IMR-90 (cell line): ENCODE data around the gene BNIP2. TPM values are rescaled to one million over a fixed set of nuclear protein-coding genes. Genes with fewer than 3 reads are reported as not detected.

ENCODE experiments used
- ATAC-seq: fragments of 200-7000 bp; cut with Tn5 transposase; 2 replicates; pipeline ENCODE4 v1.9.1; 2020; ENCODE audit warnings: low read depth, mild to moderate bottlenecking, moderate library complexity
- BruUV-seq: library from RNA; stranded (reverse); fragments of 400-500 nt; replicated peaks from 2 replicates; lab custom pipeline; 2021; lab: Mats Ljungman, UMichigan
- CTCF ChIA-PET: fragments of 300-600 bp; formaldehyde crosslinking; extraction: SDS; loops from one replicate; lab custom pipeline; 2021; ENCODE audit warnings: antibody characterized with exemption; lab: Yijun Ruan, JAX
- POLR2A ChIA-PET: fragments of 300-600 bp; sonication (Branson Sonifier 250); formaldehyde crosslinking; loops from one replicate; lab custom pipeline; 2022; ENCODE audit warnings: antibody characterized with exemption; ENCODE audit not compliant: unreplicated experiment; lab: Charles Lee
- DNase-seq: peaks from one replicate; pipeline ENCODE4 v3.0.0; 2013
- H2AFZ ChIP-seq: replicated peaks from 2 replicates; pipeline ENCODE3; 2013; ENCODE audit warnings: low read length, mild to moderate bottlenecking; ENCODE audit not compliant: poor library complexity
- H2AK5ac ChIP-seq: 2 replicates; pipeline ENCODE4 v1.6.1; 2013; ENCODE audit warnings: low read depth, low read length, inconsistent platforms
- H2AK9ac ChIP-seq: replicated peaks from 2 replicates; pipeline ENCODE3; 2013; ENCODE audit warnings: mild to moderate bottlenecking, low read depth, low read length, moderate library complexity; ENCODE audit not compliant: poor library complexity
- H2BK120ac ChIP-seq: 2 replicates; pipeline ENCODE4 v1.6.1; 2013; ENCODE audit warnings: low read depth, low read length, inconsistent platforms
- H2BK15ac ChIP-seq: 3 replicates; pipeline ENCODE4 v1.6.1; 2013; ENCODE audit warnings: low read depth, low read length, inconsistent platforms
- H2BK20ac ChIP-seq: 2 replicates; pipeline ENCODE4 v1.6.1; 2013; ENCODE audit warnings: low read depth, mild to moderate bottlenecking, inconsistent platforms, low read length, moderate library complexity
- H2BK5ac ChIP-seq: 2 replicates; pipeline ENCODE4 v1.6.1; 2013; ENCODE audit warnings: mild to moderate bottlenecking, low read depth, low read length, inconsistent platforms; ENCODE audit not compliant: poor library complexity, severe bottlenecking
- H3K14ac ChIP-seq: replicated peaks from 2 replicates; pipeline ENCODE4 v1.6.1; 2013; ENCODE audit warnings: low read depth, low read length, inconsistent platforms
- H3K18ac ChIP-seq: 2 replicates; pipeline ENCODE4 v1.6.1; 2013; ENCODE audit warnings: low read depth, low read length, control low read depth
- H3K23ac ChIP-seq: 2 replicates; pipeline ENCODE4 v1.6.1; 2013; ENCODE audit warnings: low read depth, low read length, inconsistent platforms
- H3K27ac ChIP-seq: 2 replicates; pipeline ENCODE4 v1.5.1; 2013; ENCODE audit warnings: mild to moderate bottlenecking, control low read depth, low read length; ENCODE audit not compliant: insufficient read depth
- H3K27me3 ChIP-seq: 2 replicates; pipeline ENCODE4 v1.6.1; 2013; ENCODE audit warnings: low read length; ENCODE audit not compliant: control insufficient read depth, insufficient read depth
- H3K36me3 ChIP-seq: 2 replicates; pipeline ENCODE4 v1.6.1; 2013; ENCODE audit warnings: low read length, mixed read lengths; ENCODE audit not compliant: control insufficient read depth, insufficient read depth
- H3K4ac ChIP-seq: 2 replicates; pipeline ENCODE4 v1.6.1; 2013; ENCODE audit warnings: low read depth, low read length, inconsistent platforms
- H3K4me1 ChIP-seq: 2 replicates; pipeline ENCODE4 v1.6.1; 2013; ENCODE audit warnings: low read length, mixed read lengths; ENCODE audit not compliant: control insufficient read depth, insufficient read depth
- H3K4me2 ChIP-seq: 2 replicates; pipeline ENCODE4 v1.6.1; 2013; ENCODE audit warnings: low read depth, mild to moderate bottlenecking, control low read depth, low read length, moderate library complexity
- H3K4me3 ChIP-seq: 2 replicates; pipeline ENCODE4 v1.5.1; 2013; ENCODE audit warnings: low read depth, mild to moderate bottlenecking, control low read depth, low read length, moderate library complexity; ENCODE audit not compliant: insufficient read depth
- H3K56ac ChIP-seq: 2 replicates; pipeline ENCODE4 v1.6.1; 2013; ENCODE audit warnings: low read length, inconsistent platforms; ENCODE audit not compliant: insufficient read depth; ENCODE audit errors: extremely low read depth
- H3K79me1 ChIP-seq, 2 experiments: 2 replicates each; pipeline ENCODE4 v1.6.1; 2013; ENCODE audit warnings: low read length in 2 of 2, inconsistent platforms in 1 of 2, low read depth in 1 of 2
- H3K9ac ChIP-seq: 2 replicates; pipeline ENCODE4 v1.6.1; 2013; ENCODE audit warnings: low read depth, low read length, control low read depth
- H3K9me1 ChIP-seq: 2 replicates; pipeline ENCODE4 v1.6.1; 2013; ENCODE audit warnings: low read length, inconsistent platforms; ENCODE audit not compliant: insufficient read depth
- H3K9me3 ChIP-seq: 2 replicates; pipeline ENCODE4 v1.6.1; 2013; ENCODE audit warnings: low read length; ENCODE audit not compliant: control insufficient read depth, insufficient read depth
- H4K20me1 ChIP-seq: 2 replicates; pipeline ENCODE4 v1.6.1; 2013; ENCODE audit warnings: low read length, inconsistent platforms; ENCODE audit not compliant: insufficient read depth
- H4K5ac ChIP-seq: 2 replicates; pipeline ENCODE4 v1.6.1; 2013; ENCODE audit warnings: mild to moderate bottlenecking, low read depth, low read length, control low read depth
- H4K8ac ChIP-seq, 2 experiments: 2 replicates each; pipeline ENCODE4 v1.6.1; 2013; ENCODE audit warnings: low read depth in 2 of 2, low read length in 2 of 2, control low read depth in 1 of 2, inconsistent platforms in 1 of 2
- H4K91ac ChIP-seq: 2 replicates; pipeline ENCODE4 v1.6.1; 2013; ENCODE audit warnings: low read depth, low read length, inconsistent platforms; ENCODE audit not compliant: insufficient read depth
- FOS ChIP-seq: fragments of 150-350 bp; IDR thresholded peaks from 2 replicates; pipeline ENCODE4 v1.6.1; 2016; ENCODE audit warnings: low read depth, low read length
- MAFK ChIP-seq: IDR thresholded peaks from 2 replicates; pipeline ENCODE4 v1.6.1; 2012; ENCODE audit warnings: low read depth, low read length, improper control_type of control experiment
- MAZ ChIP-seq: IDR thresholded peaks from 2 replicates; pipeline ENCODE4 v1.6.1; 2012; ENCODE audit warnings: low read depth, mild to moderate bottlenecking, low read length, improper control_type of control experiment, moderate library complexity, borderline replicate concordance
- WGBS, 2 experiments: methylation state at CpG; one replicate each; pipeline versions ENCODE4 v1.1.5 to v1.1.7; 2013; ENCODE audit warnings: missing lambda C conversion rate in 2 of 2; ENCODE audit not compliant: insufficient read length in 1 of 2; ENCODE audit errors: extremely low coverage in 2 of 2; 5-methylcytosine and 5-hydroxymethylcytosine counted together
- dilution Hi-C: fragments of 300-500 bp; cut with HindIII; formaldehyde crosslinking; loops from one replicate; pipeline ENCODE4 v1.14.3; 2018; ENCODE audit warnings: low sequenced_read_pairs; ENCODE audit not compliant: unreplicated experiment
- in situ Hi-C: fragments of 300-500 bp; cut with MboI; formaldehyde crosslinking; loops from 3 replicates; pipeline ENCODE4 v1.14.3; 2019; ENCODE audit warnings: low sequenced_read_pairs, inconsistent platforms, mixed read lengths
- intact Hi-C: fragments of 100-400 bp; cut with micrococcal nuclease; formaldehyde crosslinking; loops from 2 replicates; pipeline ENCODE4 v1.10.0; 2022
- polyA plus RNA-seq, 3 experiments: library from polyadenylated mRNA; depleted of rRNA; stranded (reverse); fragments of >200 nt; gene quantifications; 2 replicates each; pipeline ENCODE4 v1.2.3, GENCODE V29; 2012; ENCODE audit warnings: low replicate concordance in 1 of 3
- total RNA-seq: library from RNA; depleted of rRNA; stranded (reverse); fragments of >200 nt; gene quantifications from 2 replicates; pipeline ENCODE4 v1.2.3, GENCODE V29; 2012
- TF ChIP-seq, protein P1 (sequence below): conservative IDR thresholded peaks from 2 replicates; pipeline ENCODE4 v1.5.1; 2012; ENCODE audit warnings: mild to moderate bottlenecking, low read depth, low read length, improper control_type of control experiment

Gene BNIP2
- total and polyA plus RNA-seq, 2 of the 4 experiments (the other 2 are of a cell fraction) = 36.9 to 47.3 TPM

DNA sequence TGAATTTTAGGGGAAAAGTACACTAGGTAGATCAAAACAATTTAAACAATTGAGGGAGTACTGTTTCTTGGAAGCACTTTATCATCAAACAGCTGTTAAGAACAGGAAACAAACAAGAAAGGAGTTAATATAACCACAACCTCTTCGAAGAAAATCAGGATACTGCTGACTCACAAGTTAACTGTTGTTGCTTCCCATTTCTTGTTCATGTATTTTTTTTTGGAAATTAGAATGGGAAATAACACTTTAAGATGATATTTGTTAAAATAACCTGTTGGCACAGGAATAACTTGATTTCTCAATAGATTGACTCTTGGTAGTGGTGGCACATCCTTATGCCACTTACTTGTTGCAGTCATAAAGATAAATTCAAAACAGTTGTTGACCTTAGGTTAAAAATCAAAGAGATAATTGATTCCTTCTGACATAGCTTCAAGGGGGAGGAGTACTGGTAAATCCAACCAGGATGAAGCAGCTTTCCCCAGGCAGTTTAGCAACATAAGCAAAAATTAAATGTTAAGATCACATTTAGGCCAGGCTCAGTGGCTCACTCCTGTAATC lies 3.3 kb downstream of the BNIP2 start:
- no CpG with 5 or more reads among the region's 1 CpG for WGBS, 2 experiments
- no TSS peak for BruUV-seq
- dilution Hi-C loops = no loop called here
- Histone ChIP-seq H4K8ac (no peak overlapping the region), H3K23ac (0 out of 2 replicates have a peak overlapping the region, but pooled peaks have one; percentile 8), H3K36me3 (peaks cover 11% of the 10 kb centered on the region), H3K4me1 (peaks cover 5% of the 10 kb centered on the region), H3K18ac (no peak overlapping the region), H3K79me1 (peaks cover 4 to 20% of the 10 kb centered on the region in 2 experiments; a peak in 3 of 4 replicates), H3K56ac (no peak overlapping the region), H2AK9ac (no peak overlapping the region), H3K4me3 (no peak overlapping the region), H2BK20ac (no peak overlapping the region), H3K9me3 (no peaks in the 10 kb centered on the region), H4K5ac (no peak overlapping the region), H3K14ac (no peak overlapping the region), H2AFZ (no peak overlapping the region), H3K27me3 (no peaks in the 10 kb centered on the region), H3K9me1 (peaks cover 3% of the 10 kb centered on the region), H3K4me2 (peak overlapping the region; percentile 47; the same call in 1 of the 2 replicates), H2AK5ac (no peak overlapping the region), H3K4ac (no peak overlapping the region), H2BK15ac (no peak overlapping the region), H2BK120ac (no peak overlapping the region), H3K27ac (peak overlapping the region; percentile 54; the same call in 1 of the 2 replicates), H2BK5ac (peak overlapping the region; percentile 37), H4K91ac (no peak overlapping the region), H4K20me1 (peaks cover 47% of the 10 kb centered on the region), H3K9ac (no peak overlapping the region)
- POLR2A ChIA-PET = no interaction called here
- intact Hi-C loops = loop anchor here (10.0 kb wide), 1 partner anchor 789 kb away; the partner anchor contains the start of gene ICE2
- ATAC-seq (no peak), DNase-seq (peak; percentile 38)
- CTCF ChIA-PET = interaction anchor here (0.6 kb wide), 1 partner anchor 35 kb away, joined by 3 read pairs; no protein-coding TSS in a partner anchor
- in situ Hi-C loops = loop anchor here (25.0 kb wide), 1 partner anchor 751 kb away; no protein-coding TSS in a partner anchor
- peak; percentile 51 for TF ChIP-seq MAFK
- TF ChIP-seq FOS = no peak
- TF ChIP-seq MAZ = no peak
- TF ChIP-seq, protein P1, sequence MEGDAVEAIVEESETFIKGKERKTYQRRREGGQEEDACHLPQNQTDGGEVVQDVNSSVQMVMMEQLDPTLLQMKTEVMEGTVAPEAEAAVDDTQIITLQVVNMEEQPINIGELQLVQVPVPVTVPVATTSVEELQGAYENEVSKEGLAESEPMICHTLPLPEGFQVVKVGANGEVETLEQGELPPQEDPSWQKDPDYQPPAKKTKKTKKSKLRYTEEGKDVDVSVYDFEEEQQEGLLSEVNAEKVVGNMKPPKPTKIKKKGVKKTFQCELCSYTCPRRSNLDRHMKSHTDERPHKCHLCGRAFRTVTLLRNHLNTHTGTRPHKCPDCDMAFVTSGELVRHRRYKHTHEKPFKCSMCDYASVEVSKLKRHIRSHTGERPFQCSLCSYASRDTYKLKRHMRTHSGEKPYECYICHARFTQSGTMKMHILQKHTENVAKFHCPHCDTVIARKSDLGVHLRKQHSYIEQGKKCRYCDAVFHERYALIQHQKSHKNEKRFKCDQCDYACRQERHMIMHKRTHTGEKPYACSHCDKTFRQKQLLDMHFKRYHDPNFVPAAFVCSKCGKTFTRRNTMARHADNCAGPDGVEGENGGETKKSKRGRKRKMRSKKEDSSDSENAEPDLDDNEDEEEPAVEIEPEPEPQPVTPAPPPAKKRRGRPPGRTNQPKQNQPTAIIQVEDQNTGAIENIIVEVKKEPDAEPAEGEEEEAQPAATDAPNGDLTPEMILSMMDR = no peak
